GM21737 (cell line): ENCODE results near the gene UNG.

ENCODE experiments used
- ATAC-seq: cut with Tn5 transposase; IDR thresholded peaks from one replicate; pipeline ENCODE4 v1.9.1; 2021; ENCODE audit warnings: mild to moderate bottlenecking, moderate library complexity; ENCODE audit not compliant: unreplicated experiment

Gene UNG

GRCh38 chr12:109088818-109089217 lies 8.6 kb upstream of the UNG start:
- ATAC-seq: no peak

DNA sequence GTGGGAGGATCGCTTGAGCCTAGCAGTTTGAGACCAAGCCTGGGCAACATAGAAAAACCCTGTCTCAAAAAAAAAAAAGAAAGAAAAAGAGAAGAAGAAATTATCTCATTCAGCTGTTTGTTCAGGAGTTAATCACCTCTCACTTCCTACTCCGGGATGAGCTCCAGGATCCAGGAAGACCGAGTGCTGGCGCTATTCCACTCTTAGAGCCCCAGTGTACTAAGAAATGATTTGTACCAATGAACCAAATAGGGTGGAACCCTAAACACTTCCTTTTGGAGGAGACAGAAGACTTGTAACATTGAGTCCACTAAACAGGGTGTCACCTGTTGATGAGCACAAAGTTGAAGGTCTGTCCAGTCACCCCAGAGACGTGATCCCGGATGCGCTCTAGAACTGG lies 7.7 kb upstream of the UNG start:
- ATAC-seq: no peak

- ATAC-seq: no peak
These were observed 4.8 kb upstream of the UNG start for GRCh38 chr12:109092497-109093021.

DNA sequence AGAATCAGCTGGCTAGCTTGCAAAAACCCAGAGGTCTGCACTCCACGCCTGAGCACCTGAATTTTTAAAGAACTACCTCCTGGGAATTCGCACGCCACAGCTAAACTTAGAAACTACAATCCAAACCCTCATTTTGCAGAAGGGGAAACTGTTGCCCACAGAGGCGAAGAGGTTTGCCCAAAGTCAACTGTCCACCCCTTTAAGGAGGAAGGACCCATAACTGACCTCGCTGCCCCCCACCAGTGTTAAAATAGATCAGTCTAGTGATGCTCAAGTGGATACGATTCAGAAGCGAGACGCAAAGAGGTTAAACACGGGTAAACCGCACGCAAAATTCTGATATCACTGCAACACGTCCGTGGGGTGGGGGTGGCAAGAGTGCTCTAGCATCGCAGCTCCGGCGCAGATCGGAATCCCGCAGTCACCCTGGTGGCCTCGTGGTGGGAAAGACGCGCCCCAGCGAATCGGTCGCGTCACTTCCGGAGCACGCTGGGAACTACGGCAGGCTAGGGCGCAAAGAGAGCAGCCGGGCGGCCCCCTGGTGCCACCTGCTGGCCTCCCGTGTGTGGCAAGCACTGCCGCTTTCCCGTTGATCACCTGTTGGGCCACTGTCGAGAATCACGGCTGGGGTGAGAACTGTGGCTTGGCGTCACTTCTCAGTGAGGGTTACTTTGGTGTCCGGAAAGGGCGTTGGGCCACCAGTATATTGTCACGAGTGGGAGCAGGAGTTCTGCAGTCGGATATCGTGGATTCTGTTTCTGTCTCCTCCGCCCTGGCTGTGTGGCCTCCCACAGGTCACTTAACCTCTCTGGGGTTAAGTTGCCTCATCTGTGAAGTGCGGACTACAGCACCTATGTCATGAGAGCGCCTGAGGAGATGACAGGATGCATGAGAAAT lies 4.1 kb upstream of the UNG start, which contains the start of gene ALKBH2:
ALKBH2 (minus strand) TSS at position 451 of the 897 bp plus-strand sequence. CDS start 686 bp downstream, outside the sequence.
- peak; percentile 67 for ATAC-seq

- no peak for ATAC-seq
These were observed 310 bp upstream of the UNG start for GRCh38 chr12:109097140-109097434.

DNA sequence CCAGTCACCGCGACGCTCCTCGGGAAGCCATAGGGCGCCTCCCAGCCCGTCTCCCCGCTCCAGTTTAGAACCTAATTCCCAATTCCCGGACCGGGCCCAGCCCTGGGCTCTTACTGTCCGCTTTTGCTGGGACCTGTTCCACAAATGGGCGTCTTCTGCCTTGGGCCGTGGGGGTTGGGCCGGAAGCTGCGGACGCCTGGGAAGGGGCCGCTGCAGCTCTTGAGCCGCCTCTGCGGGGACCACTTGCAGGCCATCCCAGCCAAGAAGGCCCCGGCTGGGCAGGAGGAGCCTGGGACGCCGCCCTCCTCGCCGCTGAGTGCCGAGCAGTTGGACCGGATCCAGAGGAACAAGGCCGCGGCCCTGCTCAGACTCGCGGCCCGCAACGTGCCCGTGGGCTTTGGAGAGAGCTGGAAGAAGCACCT lies 797 bp downstream of the UNG start:
- peak; percentile 19 for ATAC-seq

- ATAC-seq: no peak
These were observed 1.3 kb downstream of the UNG start for GRCh38 chr12:109098651-109099050.

- ATAC-seq: no peak
These were observed 2.1 kb downstream of the UNG start for GRCh38 chr12:109099431-109100020.

DNA sequence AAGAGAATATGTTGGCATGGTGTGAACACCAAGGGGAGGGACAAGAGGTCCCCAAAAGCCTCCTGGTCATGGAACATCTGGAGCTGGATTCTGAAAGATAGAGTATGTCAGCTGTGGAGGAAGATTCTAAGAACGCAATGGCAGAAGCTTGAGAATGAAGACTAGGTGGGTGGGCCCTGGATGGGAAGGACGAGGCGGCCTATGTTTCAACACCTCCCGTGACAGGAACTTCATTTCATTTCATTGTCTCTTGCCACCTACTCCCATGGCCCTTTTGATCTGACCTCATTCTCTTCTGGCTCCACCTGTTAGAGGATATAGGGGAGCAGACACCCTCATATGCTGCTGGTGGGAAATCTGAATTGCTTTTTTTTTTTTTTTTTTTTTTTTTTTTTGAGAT lies 3.3 kb downstream of the UNG start:
- ATAC-seq: no peak

DNA sequence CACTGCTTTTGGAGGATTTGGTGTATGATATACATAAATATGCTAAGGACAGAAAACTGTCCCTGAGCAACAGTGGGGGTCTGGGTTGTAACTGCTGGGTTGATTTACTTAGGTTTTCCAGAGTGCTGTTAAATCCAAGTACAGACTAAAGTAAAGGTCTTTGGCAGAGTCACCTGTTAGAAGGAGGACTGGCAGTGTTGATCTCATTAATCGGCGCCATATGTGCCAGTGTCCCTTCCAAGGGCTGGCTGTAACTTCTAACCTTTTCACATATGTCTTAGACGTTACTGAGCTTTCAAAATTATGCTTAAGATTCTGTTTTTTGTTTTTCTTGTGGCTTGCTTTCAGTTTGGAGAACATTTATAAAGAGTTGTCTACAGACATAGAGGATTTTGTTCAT lies 5.1 kb downstream of the UNG start:
- no peak for ATAC-seq

- no peak for ATAC-seq
These were observed 7.8 kb downstream of the UNG start for GRCh38 chr12:109105176-109105575.

GRCh38 chr12:109109746-109110350 lies 12.5 kb downstream of the UNG start:
- no peak for ATAC-seq

GRCh38 chr12:109110988-109111495 lies 13.6 kb downstream of the UNG start:
- peak; percentile 49 for ATAC-seq

DNA sequence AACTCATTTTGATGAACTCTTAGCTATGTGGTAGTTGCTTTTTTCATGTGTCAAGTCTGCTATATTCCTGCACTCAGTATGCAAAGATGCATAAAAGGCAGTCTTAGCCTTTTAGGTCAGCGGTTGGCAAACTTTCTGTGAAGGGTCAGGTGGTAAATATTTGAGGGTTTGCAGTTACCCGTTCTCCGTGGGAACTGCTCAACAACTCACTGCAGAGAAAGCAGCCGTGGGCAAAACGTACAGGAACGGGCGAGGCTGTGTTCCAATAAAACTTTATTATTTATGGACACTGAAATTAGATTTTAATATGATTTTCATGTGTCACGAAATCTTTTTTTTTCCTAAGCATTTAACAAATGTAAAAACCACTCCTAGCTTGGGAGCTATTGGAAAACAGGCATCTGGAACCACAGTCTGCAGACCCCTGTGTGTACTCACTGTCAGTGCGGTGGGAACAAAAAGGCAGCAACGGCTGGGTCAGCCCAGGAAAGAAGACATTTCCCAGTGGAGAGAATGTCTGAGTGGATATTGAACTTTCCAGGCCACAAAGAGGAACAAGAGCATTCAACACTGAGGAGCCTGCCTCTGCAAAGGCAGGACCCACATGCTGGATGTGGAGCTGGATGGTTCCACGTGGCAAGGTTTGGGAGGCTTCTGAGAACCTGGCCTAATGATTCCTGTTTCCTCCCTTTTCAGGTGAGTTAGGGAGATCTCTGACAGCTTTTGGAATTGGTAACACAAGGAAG lies 15.5 kb downstream of the UNG start:
- ATAC-seq: no peak

- no peak for ATAC-seq
These were observed 16.4 kb downstream of the UNG start for GRCh38 chr12:109113661-109114321.

GRCh38 chr12:109114644-109115043 lies 17.2 kb downstream of the UNG start:
- no peak for ATAC-seq

DNA sequence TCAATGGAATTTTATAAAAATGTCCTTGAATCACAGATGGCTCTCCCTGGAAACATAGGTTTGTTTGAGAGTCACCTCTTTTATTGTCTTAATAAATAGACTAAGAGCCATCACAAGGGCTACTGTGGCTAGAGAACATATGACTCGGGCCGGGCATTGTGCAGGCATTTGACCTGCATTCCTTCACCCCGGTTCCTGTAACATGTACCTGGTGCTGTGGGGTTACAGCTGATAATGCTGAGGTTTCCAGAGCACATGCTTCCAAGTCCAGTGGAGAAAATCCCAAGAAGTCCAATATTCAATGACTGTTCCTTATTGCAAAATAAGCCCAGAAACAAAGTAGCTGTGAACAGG lies 18.0 kb downstream of the UNG start:
- no peak for ATAC-seq

DNA sequence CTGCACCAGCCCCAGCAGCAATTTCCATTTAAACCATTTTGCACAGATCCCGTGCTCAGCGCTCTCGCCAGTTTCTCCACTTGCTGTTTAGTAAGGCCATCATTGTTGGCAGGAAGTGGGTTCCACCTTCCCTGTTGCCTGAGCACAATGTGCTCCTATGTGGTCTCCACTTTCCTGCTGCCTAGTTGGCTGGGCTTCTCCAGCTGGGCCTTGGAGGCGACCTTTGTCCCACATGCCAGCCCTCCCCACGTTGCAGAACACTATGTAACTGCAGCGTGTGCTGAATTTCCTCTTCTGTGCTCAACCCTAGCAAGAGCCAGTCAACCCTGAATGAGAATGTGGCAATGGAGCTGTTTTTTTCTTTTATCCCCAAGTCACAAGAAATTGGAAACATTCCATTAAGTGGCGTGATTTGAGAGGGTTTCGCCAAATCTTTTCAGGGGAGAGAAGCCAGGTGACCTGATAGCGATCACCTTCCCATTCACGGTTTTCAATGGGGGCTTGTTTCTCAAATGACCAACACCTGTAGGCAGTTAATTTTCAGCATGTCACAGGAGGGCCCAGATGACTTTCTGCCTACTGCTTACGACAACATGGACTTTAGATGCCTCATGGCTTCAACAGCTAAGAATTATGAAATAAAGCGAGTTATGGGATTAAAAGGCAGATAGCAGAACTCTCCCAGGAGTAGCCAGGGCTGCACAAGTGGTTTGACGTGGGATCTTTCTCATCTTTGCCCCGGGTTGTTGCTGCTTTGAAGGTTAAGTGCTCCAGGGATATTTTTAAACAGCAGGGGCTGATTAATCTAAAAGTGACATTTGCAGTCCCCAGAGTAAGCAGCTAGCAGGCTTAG lies 18.6 kb downstream of the UNG start, which contains the start of gene ACACB:
ACACB (plus strand) TSS at position 830 of the 853 bp plus-strand sequence. CDS start 22,819 bp downstream, outside the sequence.
- no peak for ATAC-seq

GRCh38 chr12:109116611-109116949 lies 19.2 kb downstream of the UNG start:
- ATAC-seq: no peak
